CD4-positive, alpha-beta T cell (primary cell): Measurements from ENCODE around the gene ANKFN1. TPM values are rescaled to one million over a fixed set of nuclear protein-coding genes. Genes with fewer than 3 reads are reported as not detected.

Experiments
- ATAC-seq: fragments of 200-7000 bp; cut with Tn5 transposase; one replicate; pipeline ENCODE4 v1.10.0; 2022; ENCODE audit warnings: mild to moderate bottlenecking; ENCODE audit not compliant: poor library complexity
- CTCF ChIA-PET: fragments of 350-600 bp; sonication (Branson Sonifier 250); formaldehyde crosslinking; loops from one replicate; lab custom pipeline; 2021; ENCODE audit warnings: antibody characterized with exemption, inconsistent platforms; lab: Charles Lee
- POLR2A ChIA-PET: fragments of 350-600 bp; sonication (Branson Sonifier 250); formaldehyde crosslinking; loops from one replicate; lab custom pipeline; 2021; ENCODE audit warnings: antibody characterized with exemption, inconsistent platforms; lab: Charles Lee
- DNase-seq, 14 experiments: peaks; one replicate each; pipeline ENCODE4 v3.0.0-alpha.2; 2013 to 2020; ENCODE audit warnings: mixed read lengths in 2 of 14
- H3K27ac ChIP-seq, 2 donors: one replicate each; pipeline versions ENCODE4 v1.5.1 to v1.7.0; 2013; ENCODE audit warnings: low read length in 2 of 2, low read depth in 1 of 2, mild to moderate bottlenecking in 1 of 2
- H3K27me3 ChIP-seq, 2 experiments: 1 replicate in 1 of 2; 2 replicates in 1 of 2; pipeline versions ENCODE4 v1.6.1 to v1.7.0; 2013; ENCODE audit warnings: low read length in 2 of 2, control low read depth in 1 of 2, mild to moderate bottlenecking in 1 of 2, moderate library complexity in 1 of 2; ENCODE audit not compliant: insufficient read depth in 2 of 2, control insufficient read depth in 1 of 2
- H3K36me3 ChIP-seq: one replicate; pipeline ENCODE4 v1.6.1; 2013; ENCODE audit warnings: low read length, control low read depth; ENCODE audit not compliant: insufficient read depth
- H3K4me1 ChIP-seq: one replicate; pipeline ENCODE4 v1.6.1; 2013; ENCODE audit warnings: low read length, control low read depth; ENCODE audit not compliant: insufficient read depth
- H3K4me3 ChIP-seq: one replicate; pipeline ENCODE4 v1.5.1; 2013; ENCODE audit warnings: mild to moderate bottlenecking, low read length, moderate library complexity
- H3K9me3 ChIP-seq, 2 experiments: 1 replicate in 1 of 2; 2 replicates in 1 of 2; pipeline versions ENCODE4 v1.6.1 to v1.7.0; 2013; ENCODE audit warnings: low read length in 2 of 2, mild to moderate bottlenecking in 2 of 2, control low read depth in 1 of 2, moderate library complexity in 1 of 2; ENCODE audit not compliant: control insufficient read depth in 1 of 2, insufficient read depth in 1 of 2
- H3K27ac Mint-ChIP-seq: one replicate; pipeline ENCODE4 v1.8.0; 2020; ENCODE audit warnings: mixed read lengths
- H3K27me3 Mint-ChIP-seq: one replicate; pipeline ENCODE4 v1.8.0; 2021; ENCODE audit warnings: mixed read lengths
- H3K36me3 Mint-ChIP-seq: one replicate; pipeline ENCODE4 v1.8.0; 2021; ENCODE audit warnings: low read depth, mixed read lengths
- H3K4me1 Mint-ChIP-seq: one replicate; pipeline ENCODE4 v1.8.0; 2021; ENCODE audit warnings: low read depth, mixed read lengths
- H3K4me3 Mint-ChIP-seq: one replicate; pipeline ENCODE4 v1.8.0; 2020; ENCODE audit warnings: mild to moderate bottlenecking, mixed read lengths
- H3K9me3 Mint-ChIP-seq: one replicate; pipeline ENCODE4 v1.8.0; 2020; ENCODE audit warnings: mixed read lengths
- intact Hi-C, 2 experiments: fragments of 100-400 bp; cut with DNase I in 1 of 2; cut with micrococcal nuclease in 1 of 2; formaldehyde crosslinking; loops; one replicate each; pipeline versions ENCODE4 v1.15.1 to v1.9.0; 2023 to 2025; cut with DNase I, micrococcal nuclease
- total RNA-seq, 174 experiments: library from RNA in 2 of 174; stranded (reverse) in 2 of 174; gene quantifications; one replicate each; pipeline ENCODE4 v1.2.3 and lab custom pipeline; 2021 to 2026
- TF ChIP-seq, protein P1 (sequence below): fragments of 200-600 bp; IDR thresholded peaks from one replicate; pipeline ENCODE4 v1.8.0; 2022; ENCODE audit warnings: antibody characterized with exemption, mild to moderate bottlenecking

ANKFN1 gene
- total RNA-seq, 2 experiments from 2014 or later = not detected

DNA sequence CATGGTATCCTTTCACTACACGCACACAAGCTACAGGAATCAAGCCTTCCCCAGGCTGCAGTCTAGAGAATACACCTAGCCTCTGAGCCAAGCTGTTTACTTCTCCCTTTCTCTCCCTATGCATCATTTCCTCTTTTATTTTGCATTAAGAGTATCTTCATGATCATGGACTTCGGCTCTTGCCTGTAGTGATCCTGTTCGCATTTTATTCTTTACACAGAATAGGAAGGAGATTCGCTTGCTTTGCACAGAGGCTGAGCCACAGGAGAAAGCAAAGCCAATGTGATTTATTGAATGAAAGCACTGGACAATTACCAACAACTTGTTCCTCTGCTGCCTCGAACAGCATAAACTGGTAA lies 172.7 kb downstream of the ANKFN1 start:
- ATAC-seq (no peak), DNase-seq (no peak)
- POLR2A ChIA-PET = no interaction called here
- Histone ChIP-seq H3K9me3 (no peaks in the 10 kb centered on the region), H3K27ac (no peak overlapping the region), H3K36me3 (no peaks in the 10 kb centered on the region), H3K27me3 (no peaks in the 10 kb centered on the region), H3K4me3 (no peak overlapping the region), H3K4me1 (no peaks in the 10 kb centered on the region)
- no peaks in the 10 kb centered on the region for H3K4me1 Mint-ChIP-seq
- no peaks in the 10 kb centered on the region for H3K36me3 Mint-ChIP-seq
- intact Hi-C loops = no loop called here
- H3K27ac Mint-ChIP-seq = no peak overlapping the region
- CTCF ChIA-PET = no interaction called here
- H3K4me3 Mint-ChIP-seq = no peak overlapping the region
- H3K9me3 Mint-ChIP-seq = no peaks in the 10 kb centered on the region
- peaks cover 11% of the 10 kb centered on the region for H3K27me3 Mint-ChIP-seq
- TF ChIP-seq, protein P1, sequence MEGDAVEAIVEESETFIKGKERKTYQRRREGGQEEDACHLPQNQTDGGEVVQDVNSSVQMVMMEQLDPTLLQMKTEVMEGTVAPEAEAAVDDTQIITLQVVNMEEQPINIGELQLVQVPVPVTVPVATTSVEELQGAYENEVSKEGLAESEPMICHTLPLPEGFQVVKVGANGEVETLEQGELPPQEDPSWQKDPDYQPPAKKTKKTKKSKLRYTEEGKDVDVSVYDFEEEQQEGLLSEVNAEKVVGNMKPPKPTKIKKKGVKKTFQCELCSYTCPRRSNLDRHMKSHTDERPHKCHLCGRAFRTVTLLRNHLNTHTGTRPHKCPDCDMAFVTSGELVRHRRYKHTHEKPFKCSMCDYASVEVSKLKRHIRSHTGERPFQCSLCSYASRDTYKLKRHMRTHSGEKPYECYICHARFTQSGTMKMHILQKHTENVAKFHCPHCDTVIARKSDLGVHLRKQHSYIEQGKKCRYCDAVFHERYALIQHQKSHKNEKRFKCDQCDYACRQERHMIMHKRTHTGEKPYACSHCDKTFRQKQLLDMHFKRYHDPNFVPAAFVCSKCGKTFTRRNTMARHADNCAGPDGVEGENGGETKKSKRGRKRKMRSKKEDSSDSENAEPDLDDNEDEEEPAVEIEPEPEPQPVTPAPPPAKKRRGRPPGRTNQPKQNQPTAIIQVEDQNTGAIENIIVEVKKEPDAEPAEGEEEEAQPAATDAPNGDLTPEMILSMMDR = no peak

DNA sequence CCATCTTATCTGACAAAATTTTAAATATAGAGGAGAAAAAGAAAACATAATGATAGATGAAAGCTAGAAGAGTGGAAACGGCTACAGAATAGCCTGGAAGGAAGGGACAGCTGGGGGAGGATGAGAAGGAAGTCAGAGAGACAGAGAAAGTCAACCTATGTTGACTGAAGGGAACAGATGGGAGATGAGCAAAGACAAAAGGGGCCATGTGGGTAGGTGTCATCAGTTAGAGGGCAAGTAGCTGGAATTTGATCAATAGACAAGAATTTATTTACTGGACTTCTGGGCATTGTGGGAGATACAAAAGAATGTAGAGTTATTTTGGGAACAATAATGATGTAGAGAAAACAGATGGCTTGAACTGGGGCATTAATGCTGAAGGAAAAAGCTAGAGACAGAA lies 194.4 kb downstream of the ANKFN1 start:
- Histone ChIP-seq H3K36me3 (no peaks in the 10 kb centered on the region), H3K27me3 (peaks cover 0 to 10% of the 10 kb centered on the region in 2 experiments), H3K27ac (no peak overlapping the region), H3K4me1 (no peaks in the 10 kb centered on the region), H3K9me3 (peaks cover 0 to 9% of the 10 kb centered on the region in 2 experiments), H3K4me3 (no peak overlapping the region)
- Mint-ChIP-seq H3K4me1 (no peaks in the 10 kb centered on the region), H3K36me3 (no peaks in the 10 kb centered on the region), H3K9me3 (no peaks in the 10 kb centered on the region), H3K27me3 (peaks cover 29% of the 10 kb centered on the region), H3K27ac (no peak overlapping the region), H3K4me3 (no peak overlapping the region)
- TF ChIP-seq, protein P1 = no peak
- ATAC-seq = no peak
- intact Hi-C loops = no loop called here
- ChIA-PET CTCF (no interaction called here), POLR2A (no interaction called here)
- no peak for DNase-seq

DNA sequence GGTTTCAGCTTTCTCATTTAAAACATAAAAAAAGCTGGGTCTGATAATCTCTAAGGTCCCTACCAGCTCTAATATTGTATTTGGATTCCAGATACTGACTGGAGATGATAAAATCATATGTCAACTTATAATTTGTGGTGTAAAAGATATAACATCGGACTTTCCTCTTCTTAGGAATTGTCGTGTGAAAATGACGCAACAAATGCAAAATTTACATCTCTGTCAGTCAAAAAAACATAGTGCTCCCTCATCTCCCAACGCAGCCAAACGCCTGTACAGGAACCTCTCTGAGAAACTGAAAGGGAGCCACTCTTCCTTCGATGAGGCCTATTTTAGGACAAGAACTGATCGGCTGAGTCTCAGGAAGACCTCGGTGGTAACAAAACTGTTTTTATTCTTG lies 197.3 kb downstream of the ANKFN1 start:
- Mint-ChIP-seq H3K27ac (no peak overlapping the region), H3K9me3 (no peaks in the 10 kb centered on the region), H3K36me3 (no peaks in the 10 kb centered on the region), H3K4me3 (no peak overlapping the region), H3K4me1 (no peaks in the 10 kb centered on the region), H3K27me3 (peaks cover 20% of the 10 kb centered on the region)
- ATAC-seq (no peak), DNase-seq (no peak)
- TF ChIP-seq, protein P1 = no peak
- ChIA-PET CTCF (no interaction called here), POLR2A (no interaction called here)
- Histone ChIP-seq H3K27ac (no peak overlapping the region), H3K27me3 (peaks cover 0 to 4% of the 10 kb centered on the region in 2 experiments), H3K4me3 (no peak overlapping the region), H3K36me3 (no peaks in the 10 kb centered on the region), H3K9me3 (no peaks in the 10 kb centered on the region), H3K4me1 (no peaks in the 10 kb centered on the region)
- intact Hi-C loops = no loop called here
